Measurements from ENCODE around the gene LY86.

LY86 gene

DNA sequence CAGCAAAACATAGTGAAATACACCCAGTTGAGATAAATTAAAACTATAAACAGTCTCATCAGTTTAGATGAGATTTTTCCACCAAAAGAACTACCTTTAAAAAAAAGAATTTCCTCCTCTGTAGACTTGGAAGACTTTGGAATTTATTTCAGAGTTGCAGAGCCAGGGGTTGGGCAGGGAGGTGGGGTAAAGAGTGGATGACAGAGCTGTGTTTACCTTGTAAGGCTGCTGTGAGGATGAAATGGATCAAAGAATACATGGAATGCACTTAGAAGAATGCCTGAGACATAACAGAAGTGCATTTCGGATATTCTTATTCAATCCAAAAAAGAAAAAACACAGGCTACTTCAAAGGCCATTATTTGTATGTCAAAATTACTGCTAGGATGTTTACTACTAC, 6.4 kb upstream of the LY86 start:
- DNase-seq (ENCODE audit: low read depth in 2 of 2): no peak
- no peak overlapping the region for H3K4me3 ChIP-seq (replicated peaks in 1 of 2; ENCODE audit: low read depth in 2 of 2, low read length in 2 of 2)
- TF ChIP-seq, protein P1, sequence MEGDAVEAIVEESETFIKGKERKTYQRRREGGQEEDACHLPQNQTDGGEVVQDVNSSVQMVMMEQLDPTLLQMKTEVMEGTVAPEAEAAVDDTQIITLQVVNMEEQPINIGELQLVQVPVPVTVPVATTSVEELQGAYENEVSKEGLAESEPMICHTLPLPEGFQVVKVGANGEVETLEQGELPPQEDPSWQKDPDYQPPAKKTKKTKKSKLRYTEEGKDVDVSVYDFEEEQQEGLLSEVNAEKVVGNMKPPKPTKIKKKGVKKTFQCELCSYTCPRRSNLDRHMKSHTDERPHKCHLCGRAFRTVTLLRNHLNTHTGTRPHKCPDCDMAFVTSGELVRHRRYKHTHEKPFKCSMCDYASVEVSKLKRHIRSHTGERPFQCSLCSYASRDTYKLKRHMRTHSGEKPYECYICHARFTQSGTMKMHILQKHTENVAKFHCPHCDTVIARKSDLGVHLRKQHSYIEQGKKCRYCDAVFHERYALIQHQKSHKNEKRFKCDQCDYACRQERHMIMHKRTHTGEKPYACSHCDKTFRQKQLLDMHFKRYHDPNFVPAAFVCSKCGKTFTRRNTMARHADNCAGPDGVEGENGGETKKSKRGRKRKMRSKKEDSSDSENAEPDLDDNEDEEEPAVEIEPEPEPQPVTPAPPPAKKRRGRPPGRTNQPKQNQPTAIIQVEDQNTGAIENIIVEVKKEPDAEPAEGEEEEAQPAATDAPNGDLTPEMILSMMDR (IDR thresholded peaks at IDR 0.05; ENCODE audit: low read depth, low read length): no peak

DNA sequence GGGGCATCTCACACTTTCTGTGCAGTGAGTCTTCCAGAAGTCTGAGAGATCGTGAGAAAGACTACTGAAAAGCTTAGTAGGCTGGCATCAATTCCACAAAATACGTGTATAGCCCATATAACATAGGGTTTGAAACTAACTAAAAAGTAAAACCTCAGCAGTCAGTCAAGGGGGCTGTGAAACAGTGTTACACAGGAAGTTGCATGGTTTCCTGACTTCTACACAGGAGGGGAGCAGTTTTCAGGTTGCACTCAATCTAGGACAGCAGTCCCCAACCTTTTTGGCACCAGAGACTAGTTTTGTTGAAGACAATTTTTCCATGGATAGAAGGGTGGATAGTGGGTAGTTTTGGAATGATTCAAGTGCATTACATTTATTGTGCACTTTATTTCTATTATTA, 4.7 kb upstream of the LY86 start:
- no peak for DNase-seq (ENCODE audit: low read depth in 2 of 2)
- H3K4me3 ChIP-seq (replicated peaks in 1 of 2; ENCODE audit: low read depth in 2 of 2, low read length in 2 of 2): no peak overlapping the region
- TF ChIP-seq, protein P1 (IDR thresholded peaks at IDR 0.05; ENCODE audit: low read depth, low read length): no peak

DNA sequence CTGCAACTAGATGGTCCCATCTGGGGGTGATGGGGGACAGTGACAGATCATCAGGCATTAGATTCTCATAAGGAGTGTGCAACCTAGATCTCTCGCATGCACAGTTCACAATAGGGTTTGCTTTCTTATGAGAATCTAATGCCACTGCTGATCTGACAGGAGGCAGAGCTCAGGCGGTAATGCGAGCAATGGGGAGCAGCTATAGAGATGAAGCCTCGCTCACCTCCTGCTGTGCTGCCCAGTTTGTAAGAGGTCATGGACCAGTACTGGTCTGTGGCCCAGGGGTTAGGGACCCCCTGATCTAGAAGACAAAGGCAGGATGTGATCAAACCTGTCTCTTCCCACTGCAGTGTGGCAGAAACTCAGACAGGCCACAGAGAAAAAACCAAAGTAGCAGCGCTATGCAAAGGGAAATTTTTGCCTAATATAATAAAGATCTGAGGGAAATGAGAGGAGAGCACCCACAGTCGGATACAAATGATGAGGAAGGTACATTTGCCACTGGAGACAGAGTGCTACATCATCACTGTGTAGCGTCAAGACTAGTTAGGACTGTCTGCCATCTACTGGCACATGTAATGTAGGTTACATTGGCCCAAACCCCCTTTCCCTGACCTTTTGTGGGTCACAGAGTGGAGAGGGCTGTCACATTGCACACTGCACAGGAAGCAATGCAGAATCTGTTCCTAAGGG, 4.1 kb upstream of the LY86 start:
- no peak for DNase-seq (ENCODE audit: low read depth in 2 of 2)

DNA sequence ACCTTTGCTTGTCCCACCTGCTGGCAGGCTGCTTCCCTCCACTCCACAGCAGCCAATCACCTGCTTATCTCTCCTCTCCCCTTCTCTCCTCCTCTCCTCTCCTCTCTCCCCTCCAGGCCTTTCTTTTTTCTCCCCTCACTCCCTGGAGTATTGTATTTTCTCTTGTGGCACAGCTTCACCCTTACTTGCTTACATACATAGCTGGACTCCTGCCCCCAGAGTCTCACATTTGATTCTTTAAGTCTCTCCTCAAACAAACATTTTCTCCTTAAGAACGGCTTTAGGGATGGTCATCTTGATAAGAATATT, 3.6 kb upstream of the LY86 start:
- H3K4me3 ChIP-seq (replicated peaks in 1 of 2; ENCODE audit: low read depth in 2 of 2, low read length in 2 of 2): no peak overlapping the region
- TF ChIP-seq, protein P1 (IDR thresholded peaks at IDR 0.05; ENCODE audit: low read depth, low read length): no peak
- no peak for DNase-seq (ENCODE audit: low read depth in 2 of 2)

More for the DNA sequence above, 4.1 kb upstream of the LY86 start:
- no peak overlapping the region for H3K4me3 ChIP-seq (replicated peaks in 1 of 2; ENCODE audit: low read depth in 2 of 2, low read length in 2 of 2)
- TF ChIP-seq, protein P1 (IDR thresholded peaks at IDR 0.05; ENCODE audit: low read depth, low read length): no peak

DNA sequence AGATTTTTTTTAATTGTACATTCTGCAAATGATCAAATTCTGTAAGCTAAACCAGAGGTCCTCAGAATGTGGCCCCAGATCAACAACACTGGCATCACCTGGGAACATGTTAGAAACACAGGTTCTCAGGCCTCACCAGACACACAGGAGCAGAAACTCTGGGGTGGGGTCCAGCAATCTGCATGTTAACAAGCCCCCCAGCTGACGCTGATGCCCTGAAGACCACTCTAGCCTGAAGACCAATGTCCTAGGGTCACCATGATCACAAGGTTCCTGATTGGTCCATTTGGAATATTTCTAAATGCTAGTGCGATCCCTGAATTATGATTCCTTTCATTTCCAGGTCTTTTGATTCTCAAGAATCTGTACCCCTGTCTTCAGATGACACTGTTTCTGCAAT, 2.4 kb upstream of the LY86 start:
- no peak overlapping the region for H3K4me3 ChIP-seq (replicated peaks in 1 of 2; ENCODE audit: low read depth in 2 of 2, low read length in 2 of 2)
- DNase-seq (ENCODE audit: low read depth in 2 of 2): no peak
- TF ChIP-seq, protein P1 (IDR thresholded peaks at IDR 0.05; ENCODE audit: low read depth, low read length): no peak

DNA sequence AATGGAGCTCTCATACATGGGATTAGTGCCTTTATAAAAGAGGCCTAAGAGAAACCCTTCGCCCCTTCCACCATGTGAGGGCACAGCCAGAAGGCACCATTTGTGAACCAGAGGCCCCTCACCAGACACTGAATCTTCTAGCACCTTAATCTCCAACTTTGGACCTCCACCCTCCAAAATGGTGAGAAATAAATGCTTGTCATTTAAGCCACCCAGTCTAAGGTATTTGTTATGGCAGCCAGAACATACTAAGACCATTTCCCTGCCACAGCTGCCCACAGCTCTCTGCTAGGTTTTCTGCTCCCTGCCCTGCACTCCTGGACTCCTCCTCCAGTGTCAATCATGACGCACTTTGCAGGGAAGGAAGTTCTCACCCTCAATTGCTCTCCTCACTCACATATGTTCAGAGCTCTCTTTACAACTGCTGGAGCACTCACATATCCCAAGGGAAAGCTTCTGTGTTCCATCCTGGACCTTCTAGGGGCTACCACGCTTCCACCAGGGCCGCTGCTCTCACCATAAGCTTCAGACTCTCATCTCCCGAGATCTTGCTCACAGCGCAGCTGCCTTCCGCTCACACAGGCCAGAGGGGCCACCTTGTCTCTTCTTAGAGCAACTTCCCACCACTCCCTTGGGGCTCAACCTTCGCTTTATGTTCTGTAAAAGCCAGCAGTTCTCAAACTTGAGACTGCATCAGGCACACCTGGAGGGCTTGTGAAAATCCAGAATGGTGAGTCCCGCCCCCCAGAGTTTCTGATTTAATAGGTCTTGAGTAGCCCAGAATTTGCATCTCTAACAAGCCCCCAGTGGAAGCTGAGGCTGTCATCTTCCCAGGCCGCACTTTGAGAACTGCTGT, 1.6 kb upstream of the LY86 start:
- DNase-seq (ENCODE audit: low read depth in 2 of 2): no peak
- no peak overlapping the region for H3K4me3 ChIP-seq (replicated peaks in 1 of 2; ENCODE audit: low read depth in 2 of 2, low read length in 2 of 2)
- TF ChIP-seq, protein P1 (IDR thresholded peaks at IDR 0.05; ENCODE audit: low read depth, low read length): no peak

Measured in cardiac fibroblast (primary cell).